H1 (cell line): Measurements from ENCODE around the gene SLITRK3. TPM values are rescaled to one million over a fixed set of nuclear protein-coding genes. Genes with fewer than 3 reads are reported as not detected.

ENCODE experiments used
- ATF3 ChIP-seq: IDR thresholded peaks from 2 replicates; pipeline ENCODE4 v1.6.1; 2011; ENCODE audit warnings: low read depth, mild to moderate bottlenecking, low read length; ENCODE audit not compliant: insufficient read depth
- BACH1 ChIP-seq: IDR thresholded peaks from 2 replicates; pipeline ENCODE4 v1.6.1; 2012; ENCODE audit warnings: low read length, improper control_type of control experiment
- CTBP2 ChIP-seq: IDR thresholded peaks from 2 replicates; pipeline ENCODE4 v1.7.0; 2011; ENCODE audit warnings: borderline replicate concordance, mild to moderate bottlenecking, moderate library complexity, mixed read lengths, low read length; ENCODE audit not compliant: insufficient read depth, insufficient read length
- RBBP5 ChIP-seq: IDR thresholded peaks from 2 replicates; pipeline ENCODE4 v1.7.1; 2012; ENCODE audit warnings: low read depth, mild to moderate bottlenecking, inconsistent platforms, low read length, moderate library complexity, borderline replicate concordance
- YY1 ChIP-seq: IDR thresholded peaks from 2 replicates; pipeline ENCODE4 v1.6.1; 2011; ENCODE audit warnings: low read depth, mild to moderate bottlenecking, low read length
- ZNF274 ChIP-seq: IDR thresholded peaks from 2 replicates; pipeline ENCODE4 v1.7.0; 2012; ENCODE audit warnings: low read length, borderline replicate concordance; ENCODE audit errors: extremely low read depth
- polyA plus RNA-seq, 7 experiments: library from polyadenylated mRNA; depleted of rRNA in 3 of 7; stranded (reverse) in 5 of 7; unstranded in 2 of 7; fragments of >200 nt in 5 of 7; fragments of 200-250 nt in 2 of 7; gene quantifications; 1 replicate in 5 of 7; 2 replicates in 1 of 7; 4 replicates in 1 of 7; pipeline versions ENCODE4 v1.2.1 to v1.2.3, GENCODE V29; 2011 to 2013; ENCODE audit warnings: missing spikeins in 2 of 7, mixed read lengths in 2 of 7
- total RNA-seq: library from RNA; stranded (reverse); fragmentation: NEBNext Ultra II Directional; extraction: Animal tissue kit (Norgen Biotek cat#: 25700); gene quantifications from 2 replicates; pipeline ENCODE4 v1.2.1, GENCODE V29; 2021

SLITRK3 gene
- total and polyA plus RNA-seq, 2 of the 8 experiments (the other 6 are each of a cell fraction or from before 2014, with no cell fraction given) = 0.71 to 3.4 TPM

DNA sequence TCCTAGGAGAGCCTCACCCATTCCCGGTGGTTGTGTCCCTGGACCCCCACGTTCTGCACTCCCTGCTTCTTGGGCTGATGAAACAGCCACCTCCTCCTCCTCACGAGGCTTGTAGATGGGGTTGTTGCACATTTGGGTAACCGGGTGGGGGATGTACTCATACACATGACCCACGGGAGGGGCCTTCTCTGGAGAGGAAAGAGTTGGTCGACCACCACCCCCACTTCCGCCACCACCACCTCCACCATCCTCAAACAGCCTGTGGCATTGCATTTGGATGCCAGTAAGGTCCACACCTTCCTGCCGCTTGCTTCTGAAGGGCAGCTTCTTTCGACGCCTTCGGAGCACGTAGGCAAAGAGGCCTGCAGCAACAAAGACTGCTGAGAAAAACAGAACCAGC, 7.7 kb downstream of the SLITRK3 start (continued):
- TF ChIP-seq CTBP2 (no peak), YY1 (no peak), ATF3 (no peak), RBBP5 (no peak), ZNF274 (no peak), BACH1 (no peak)
